ENCODE data around the gene CORO2B.

DNA sequence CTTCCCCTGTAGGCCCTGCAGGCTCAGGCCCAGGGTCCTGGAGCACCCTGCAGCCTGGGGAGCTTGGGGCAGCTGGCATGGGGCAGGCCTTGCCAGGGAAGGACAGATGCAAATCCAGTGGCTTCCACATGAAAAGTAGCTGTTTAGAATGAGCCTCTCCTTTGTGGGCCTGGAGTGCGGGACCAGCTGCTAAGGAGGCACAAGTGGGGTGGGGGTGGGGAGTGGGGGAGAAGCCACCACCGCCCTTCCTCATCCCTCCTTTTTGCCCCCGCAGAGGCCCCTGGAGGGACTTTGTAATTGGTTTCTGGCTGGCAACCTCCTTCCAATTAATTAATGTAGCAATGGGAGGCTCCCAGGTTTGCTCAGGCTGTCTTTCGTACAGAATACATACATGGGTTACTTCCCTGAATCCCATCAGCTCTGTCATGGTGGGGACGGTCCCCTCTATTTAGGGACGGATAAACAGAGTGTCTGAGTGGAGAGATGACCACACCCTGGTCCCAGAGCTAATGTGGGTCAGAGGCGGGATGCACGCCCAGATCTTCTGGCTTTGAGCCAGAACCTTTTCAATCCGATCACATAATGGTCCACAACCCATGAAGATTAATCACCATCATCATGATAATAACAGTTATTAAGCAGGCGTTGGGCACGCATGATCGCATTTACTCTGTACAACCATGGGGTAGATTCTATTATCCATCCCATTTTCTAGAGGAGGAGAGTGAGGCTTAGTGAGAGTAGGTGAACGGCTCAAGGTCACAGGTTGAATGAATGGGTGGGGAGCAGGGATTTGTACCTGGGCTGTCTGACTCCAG lies 6.2 kb downstream of the CORO2B start:
- TF ChIP-seq EZH2 (IDR thresholded peaks at IDR 0.05) (no peak), POLR2AphosphoS5 (IDR thresholded peaks at IDR 0.05; ENCODE audit: borderline replicate concordance, low read depth, low read length) (no peak)

All from SK-N-MC (cell line).